DMS153 (cell line): ENCODE measurements around the gene FGD6.
"Not testable (repeated sequence)": the region's sequence is repeated elsewhere in the genome, so short reads cannot be mapped to it uniquely, and the experiment has no call there.

Source experiments
- DNase-seq: peaks from one replicate; lab custom pipeline; 2025; lab: John Stamatoyannopoulos, UW

Gene FGD6

DNA sequence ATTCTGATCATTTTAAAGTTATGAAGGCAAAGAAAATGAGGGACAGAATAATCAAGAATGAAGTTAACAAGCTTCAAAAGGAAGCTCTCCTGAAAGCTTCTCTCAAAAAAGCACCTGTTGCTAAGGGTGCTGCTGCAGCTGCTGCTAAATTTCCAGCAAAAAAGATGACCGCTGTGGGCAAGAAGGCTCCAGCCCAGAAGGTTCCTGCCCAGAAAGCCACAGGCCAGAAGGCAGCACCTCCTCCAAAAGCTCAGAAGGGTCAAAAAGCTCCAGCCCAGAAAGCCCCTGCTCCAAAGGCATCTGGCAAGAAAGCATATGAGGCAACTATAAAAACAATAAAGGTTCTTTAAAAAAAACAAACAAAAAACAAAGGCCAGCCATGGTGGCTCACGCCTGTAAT lies 91.2 kb downstream of the FGD6 start:
- DNase-seq, result no peak

- no peak for DNase-seq
These were observed 93.2 kb downstream of the FGD6 start for GRCh38 chr12:95124106-95124505.

- no peak for DNase-seq
These were observed 98.5 kb downstream of the FGD6 start for GRCh38 chr12:95118788-95119179.

GRCh38 chr12:95118138-95118787 lies 99.0 kb downstream of the FGD6 start:
- DNase-seq, result no peak

DNA sequence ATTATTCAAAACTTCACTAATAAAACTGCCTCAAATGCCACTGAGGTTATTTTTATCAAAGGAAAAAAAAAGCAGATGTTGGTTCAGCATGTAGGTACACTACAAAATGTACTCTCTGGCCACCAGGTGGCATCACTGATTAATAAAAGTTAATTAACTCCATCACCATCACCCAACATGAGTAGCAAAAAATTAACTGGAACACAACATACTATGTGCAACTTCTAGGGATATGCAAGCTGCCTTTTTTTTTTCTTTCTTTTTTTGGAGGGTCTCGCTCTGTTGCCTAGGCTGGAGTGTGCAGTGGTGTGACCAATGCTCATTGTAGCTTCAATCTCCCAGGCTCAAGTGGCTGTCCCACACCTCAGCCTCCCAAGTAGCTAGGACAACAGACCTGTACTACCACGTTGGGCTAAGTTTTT lies 100.1 kb downstream of the FGD6 start:
- DNase-seq, result peak; percentile 51

DNA sequence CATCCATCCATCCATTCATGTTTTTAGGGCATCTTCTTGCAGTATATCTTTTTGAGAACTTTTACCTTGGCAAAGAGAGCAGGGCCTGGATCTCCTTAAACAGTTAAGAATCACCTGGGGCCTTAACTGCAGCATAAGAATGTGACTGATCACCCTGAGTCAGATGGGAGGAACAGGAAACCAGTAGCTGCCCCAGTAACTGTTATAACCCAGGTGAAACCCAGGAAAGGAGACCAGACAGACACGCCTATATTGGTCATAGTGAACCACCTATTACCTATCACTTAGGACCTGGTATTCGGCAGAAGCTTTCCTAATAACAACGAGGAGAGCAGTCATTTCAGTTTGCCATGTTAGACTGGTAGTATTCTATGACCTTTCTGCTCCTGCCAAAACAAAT lies 100.5 kb downstream of the FGD6 start:
- no peak for DNase-seq

GRCh38 chr12:95116341-95116740 lies 100.9 kb downstream of the FGD6 start:
- no peak for DNase-seq

GRCh38 chr12:95115641-95116040 lies 101.6 kb downstream of the FGD6 start:
- no peak for DNase-seq

DNA sequence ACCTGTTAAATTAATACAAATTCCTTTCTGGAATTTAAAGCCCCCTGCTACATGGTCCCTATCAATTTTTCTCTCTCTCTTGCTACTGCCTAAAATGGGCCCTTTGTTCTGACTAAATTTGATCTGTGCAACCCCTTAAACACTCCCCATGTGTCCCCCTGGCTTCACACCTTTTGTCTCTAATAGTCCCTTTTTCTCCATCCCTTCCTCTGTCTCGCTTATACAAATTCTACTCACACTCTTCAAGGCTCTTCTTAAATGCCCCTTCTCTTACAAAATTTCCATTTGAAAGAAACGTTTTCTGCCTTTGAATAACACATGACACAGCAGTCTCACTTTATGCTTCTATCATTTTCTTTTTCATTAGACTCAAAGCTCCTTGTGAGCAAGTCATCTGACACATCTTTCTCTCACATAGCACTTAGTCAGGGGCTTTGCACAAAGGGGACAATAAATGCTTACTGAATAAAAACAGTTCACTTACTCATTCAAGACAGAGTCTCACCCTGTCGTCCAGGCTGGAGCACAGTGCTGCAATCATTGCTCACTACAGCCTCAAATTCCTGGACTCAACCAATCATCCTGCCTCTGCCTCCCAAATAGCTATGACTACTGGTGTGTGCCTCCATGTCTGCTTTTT lies 102.4 kb downstream of the FGD6 start:
- no peak for DNase-seq

DNA sequence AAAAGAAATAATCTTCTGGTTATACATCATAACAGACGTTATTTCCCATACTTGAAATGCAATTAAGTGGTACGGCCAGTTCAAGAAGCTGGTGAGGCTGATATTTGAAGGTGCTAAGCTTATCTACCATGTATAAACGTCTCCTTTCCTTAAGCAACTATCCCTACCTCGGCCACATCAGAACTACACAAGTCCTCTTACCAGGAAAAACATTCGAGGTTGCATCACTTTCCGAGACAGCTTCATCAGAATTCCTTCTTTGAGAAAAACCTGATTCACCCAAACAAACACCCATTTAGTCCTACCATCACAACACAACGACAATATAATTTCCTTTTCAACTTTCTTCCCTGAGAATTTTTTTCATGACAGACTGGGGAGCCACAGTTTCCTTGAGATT lies 109.9 kb downstream of the FGD6 start:
- DNase-seq, result no peak

- no peak for DNase-seq
These were observed 111.7 kb downstream of the FGD6 start for GRCh38 chr12:95105540-95105939.

DNA sequence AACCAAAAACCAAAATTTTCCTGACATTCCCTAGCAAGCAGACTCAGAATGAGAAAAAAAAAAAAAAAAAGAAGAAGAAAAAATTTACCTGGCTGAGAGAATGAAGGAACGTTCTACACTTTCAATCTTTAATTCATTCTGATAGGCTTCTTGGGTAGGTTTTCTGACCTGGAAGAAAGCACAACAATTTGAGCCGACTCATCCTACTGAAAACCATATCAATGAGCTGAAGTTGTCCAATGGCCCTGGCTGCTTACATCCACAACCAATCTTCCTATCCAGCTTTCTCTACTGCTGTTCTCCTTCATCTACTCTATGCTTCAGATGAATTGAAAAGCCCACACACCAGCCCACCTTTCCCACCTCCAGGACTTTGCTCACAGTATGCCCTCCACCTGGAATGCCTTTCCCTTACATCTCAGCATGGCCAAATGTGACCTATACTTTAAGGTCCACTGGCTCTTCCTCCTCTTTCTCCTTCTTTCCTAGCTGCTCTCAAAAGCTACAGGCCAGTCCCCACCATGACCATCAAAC lies 112.3 kb downstream of the FGD6 start:
- DNase-seq, result no peak

DNA sequence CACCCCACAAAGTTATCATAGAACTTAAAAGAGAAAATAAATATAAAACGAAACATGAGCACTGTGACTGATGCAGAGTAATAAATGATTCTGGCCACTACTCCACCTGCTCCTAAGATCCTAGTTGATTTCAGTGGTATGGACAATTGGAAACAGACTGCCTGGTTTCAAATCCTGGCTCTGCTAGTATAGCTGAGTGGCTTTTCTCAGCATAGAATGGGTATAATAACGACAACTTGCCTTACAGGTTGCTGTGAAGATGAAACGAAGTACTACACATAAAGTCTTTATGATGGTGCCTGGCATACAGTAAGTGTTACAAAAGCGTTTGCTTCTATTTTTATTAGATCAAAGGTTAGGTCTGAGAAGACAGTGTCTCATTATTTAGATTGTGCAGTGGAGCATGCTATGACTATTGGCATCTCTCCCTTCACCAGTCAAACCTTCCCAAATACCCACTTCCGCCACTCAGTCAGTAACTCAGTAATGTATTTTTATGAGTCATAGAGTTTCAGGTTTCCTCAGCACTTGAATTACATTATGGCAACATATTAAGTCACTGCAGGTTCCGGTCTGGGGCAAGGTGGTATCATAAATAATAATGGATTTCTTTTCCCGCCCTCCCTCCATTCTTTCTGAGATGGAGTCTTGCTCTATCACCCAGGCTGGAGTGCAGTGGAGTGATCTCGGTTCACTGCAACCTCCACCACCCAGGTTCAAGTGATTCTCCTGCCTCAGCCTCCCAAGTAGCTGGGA lies 114.2 kb downstream of the FGD6 start:
- DNase-seq, result peak; percentile 93

GRCh38 chr12:95101957-95102356 lies 115.3 kb downstream of the FGD6 start:
- not testable (repeated sequence) for DNase-seq

DNA sequence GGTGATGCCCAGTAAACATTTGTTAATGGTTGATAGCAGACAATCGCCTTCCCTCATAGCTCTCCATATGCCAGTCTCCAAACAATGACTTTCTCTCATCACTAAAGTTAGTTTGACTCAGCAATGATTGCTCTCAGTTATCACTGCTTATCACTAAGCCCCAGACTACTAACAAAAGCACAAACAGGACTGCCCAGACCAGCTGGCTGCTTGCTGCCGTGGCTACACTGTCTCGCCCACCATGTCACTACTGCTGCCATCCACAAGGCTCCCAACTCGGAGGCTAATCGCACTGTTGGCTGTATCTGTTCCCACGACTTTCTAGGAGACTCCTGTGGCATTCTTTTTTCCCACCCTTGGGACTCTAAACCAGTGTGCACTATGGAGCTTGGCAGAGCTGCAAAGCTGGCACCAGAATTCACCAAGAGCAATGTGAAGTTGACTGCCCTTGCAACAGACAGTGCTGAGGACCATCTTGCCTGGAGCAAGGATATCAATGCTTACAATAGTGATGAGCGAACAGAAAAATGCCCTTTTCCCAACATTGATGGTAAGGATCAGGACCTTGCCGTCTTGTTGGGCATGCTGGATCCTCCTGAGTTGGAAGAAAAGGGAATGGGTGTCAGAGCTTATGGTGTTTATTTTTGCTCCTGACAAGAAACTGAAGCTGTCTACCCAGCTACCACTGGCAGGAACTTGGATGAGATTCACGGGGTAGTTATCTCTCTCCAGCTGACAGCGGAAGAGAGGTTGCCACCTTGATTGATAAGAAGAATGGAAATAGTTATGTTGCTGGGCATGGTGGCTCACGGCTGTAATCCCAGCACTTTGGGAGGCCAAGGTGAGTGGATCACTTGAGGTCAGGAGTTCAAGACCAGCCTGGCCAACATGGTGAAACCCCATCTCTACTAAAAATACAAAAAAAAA lies 116.7 kb downstream of the FGD6 start:
- DNase-seq, result no peak

DNA sequence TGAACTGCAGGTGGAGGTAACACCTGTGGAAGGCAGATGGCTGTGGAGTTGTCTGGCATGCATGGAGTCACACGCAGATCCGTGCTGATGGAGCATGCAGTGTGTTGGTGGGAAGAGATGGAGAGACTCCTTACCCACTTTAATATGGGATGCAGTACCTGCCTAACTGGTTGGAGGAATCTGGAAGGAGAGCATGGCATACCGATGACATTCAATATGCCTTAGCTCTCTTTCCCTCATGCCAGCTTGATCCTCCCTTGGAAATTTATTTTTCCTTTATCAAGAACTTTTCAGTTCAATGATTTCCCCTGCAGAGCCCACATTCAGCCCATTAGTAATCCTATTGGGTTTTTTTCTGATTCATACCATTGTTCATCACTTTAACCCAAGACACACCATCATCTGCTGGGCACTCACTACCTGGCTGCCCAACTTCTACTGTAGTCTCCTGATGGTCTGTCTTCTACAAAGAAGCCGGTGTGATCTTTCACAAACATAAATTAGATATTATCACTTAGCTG lies 117.9 kb downstream of the FGD6 start:
- DNase-seq, result no peak

- DNase-seq, result no peak
These were observed 120.4 kb downstream of the FGD6 start for GRCh38 chr12:95096852-95097251.

DNA sequence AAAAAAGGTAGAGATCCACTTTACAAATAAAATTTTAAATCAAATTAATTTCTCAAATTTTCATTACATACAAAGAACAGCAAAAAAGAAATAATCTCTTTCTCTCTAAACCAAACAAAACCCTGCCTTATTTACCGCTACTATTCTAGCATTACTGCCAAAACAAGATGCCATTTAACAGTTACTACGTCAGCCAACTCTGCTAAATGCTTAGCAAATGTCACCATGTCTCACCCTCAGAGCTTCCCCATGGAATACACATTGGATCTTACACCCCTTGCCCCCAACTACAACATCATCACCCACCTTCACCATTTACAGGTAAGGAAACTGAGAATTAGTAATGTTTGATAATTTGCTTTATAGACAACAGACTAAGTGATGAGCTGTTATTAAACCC lies 120.9 kb downstream of the FGD6 start:
- no peak for DNase-seq

DNA sequence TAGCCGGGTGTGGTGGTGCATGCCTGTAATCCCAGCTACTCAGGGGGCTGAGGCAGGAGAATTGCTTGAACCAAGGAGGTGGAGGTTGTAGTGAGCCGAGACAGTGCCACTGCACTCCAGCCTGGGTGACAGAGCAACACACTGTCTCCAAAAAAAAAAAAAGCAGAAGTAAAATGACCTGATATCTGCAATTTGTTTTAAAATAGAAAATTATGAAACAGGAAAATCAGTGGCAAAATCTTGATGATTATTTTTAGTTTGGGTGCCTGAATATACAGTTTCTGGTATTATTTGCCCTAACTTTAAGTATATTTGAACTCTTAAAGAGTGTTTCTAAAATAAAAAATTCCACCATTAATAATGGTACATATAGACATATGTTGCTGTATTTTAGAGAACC lies 121.4 kb downstream of the FGD6 start:
- not testable (repeated sequence) for DNase-seq

DNA sequence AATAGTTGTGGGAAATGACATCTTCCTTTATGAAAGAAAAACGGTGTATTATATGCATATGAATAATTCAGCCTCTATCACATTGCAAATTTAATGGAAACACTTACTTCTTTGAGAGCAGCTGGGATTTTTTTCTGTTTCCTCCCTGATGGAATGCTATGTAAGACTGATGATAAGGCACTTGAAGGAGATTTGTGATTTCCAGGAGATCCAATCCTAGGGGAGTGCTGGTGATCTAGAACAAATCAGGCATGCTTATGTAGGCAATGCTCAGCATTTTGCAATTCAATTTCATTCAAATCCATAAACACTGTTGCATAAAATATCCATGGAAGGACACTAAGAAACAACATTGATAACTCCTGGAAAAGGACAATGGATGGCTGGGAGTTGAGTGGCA lies 127.8 kb downstream of the FGD6 start:
- DNase-seq, result no peak

DNA sequence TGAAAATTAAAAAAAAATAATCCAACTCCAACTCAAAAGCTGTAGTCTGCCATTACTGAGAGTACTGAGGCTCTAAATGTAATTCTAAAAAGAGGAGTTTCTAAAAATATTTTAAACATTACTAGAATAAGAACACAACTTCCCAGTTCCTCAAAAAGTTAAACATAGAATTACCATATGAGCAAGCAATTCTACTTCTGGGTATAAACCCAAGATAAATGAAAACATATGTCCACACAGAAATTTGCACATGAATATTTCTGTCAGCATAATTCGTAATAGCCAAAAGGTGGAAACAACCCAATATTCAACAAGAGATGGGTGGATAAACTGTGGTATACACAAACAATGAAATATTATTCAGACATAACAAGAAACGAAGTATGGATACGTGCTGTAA lies 128.9 kb downstream of the FGD6 start:
- no peak for DNase-seq

DNA sequence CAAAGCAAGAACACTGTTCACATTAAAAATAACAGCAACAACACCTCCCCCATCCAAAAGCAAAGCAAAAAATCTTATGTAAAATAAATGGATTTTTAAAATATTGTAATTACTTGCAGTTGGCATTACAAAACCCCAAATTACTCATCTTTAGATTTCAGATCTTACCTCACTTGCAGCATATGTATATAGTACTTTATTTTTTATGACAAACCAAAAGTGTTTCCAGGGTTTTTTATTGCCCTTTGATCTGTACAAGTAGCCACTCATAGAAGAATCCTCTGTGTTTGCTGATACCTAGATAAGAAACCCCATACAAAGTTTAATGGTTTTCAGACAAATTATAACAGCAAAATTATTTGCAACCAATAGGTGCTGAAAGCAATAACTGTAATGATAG lies 131.7 kb downstream of the FGD6 start:
- no peak for DNase-seq
